Endometrial microvascular endothelial cells (primary cell): Measurements from ENCODE around the gene AIF1. TPM values are rescaled to one million over a fixed set of nuclear protein-coding genes. Genes with fewer than 3 reads are reported as not detected.

Experiments
- in situ Hi-C: cut with HindIII; loops from 2 replicates; pipeline ENCODE4 v1.10.0; 2017; ENCODE audit warnings: low sequenced_read_pairs, low pct_unique_long_range_greater_than_20kb; ENCODE audit errors: inconsistent ontology term
- total RNA-seq: library from RNA; depleted of rRNA; stranded (reverse); fragments of >200 nt; gene quantifications from one replicate; pipeline ENCODE4 v1.2.3, GENCODE V29; 2015; ENCODE audit errors: inconsistent ontology term

Gene AIF1
- total RNA-seq, 1 donor from 2014 or later = not detected

- in situ Hi-C loops = no loop called here
These were observed 20.0 kb downstream of the AIF1 start for GRCh38 chr6:31634969-31635575.

DNA sequence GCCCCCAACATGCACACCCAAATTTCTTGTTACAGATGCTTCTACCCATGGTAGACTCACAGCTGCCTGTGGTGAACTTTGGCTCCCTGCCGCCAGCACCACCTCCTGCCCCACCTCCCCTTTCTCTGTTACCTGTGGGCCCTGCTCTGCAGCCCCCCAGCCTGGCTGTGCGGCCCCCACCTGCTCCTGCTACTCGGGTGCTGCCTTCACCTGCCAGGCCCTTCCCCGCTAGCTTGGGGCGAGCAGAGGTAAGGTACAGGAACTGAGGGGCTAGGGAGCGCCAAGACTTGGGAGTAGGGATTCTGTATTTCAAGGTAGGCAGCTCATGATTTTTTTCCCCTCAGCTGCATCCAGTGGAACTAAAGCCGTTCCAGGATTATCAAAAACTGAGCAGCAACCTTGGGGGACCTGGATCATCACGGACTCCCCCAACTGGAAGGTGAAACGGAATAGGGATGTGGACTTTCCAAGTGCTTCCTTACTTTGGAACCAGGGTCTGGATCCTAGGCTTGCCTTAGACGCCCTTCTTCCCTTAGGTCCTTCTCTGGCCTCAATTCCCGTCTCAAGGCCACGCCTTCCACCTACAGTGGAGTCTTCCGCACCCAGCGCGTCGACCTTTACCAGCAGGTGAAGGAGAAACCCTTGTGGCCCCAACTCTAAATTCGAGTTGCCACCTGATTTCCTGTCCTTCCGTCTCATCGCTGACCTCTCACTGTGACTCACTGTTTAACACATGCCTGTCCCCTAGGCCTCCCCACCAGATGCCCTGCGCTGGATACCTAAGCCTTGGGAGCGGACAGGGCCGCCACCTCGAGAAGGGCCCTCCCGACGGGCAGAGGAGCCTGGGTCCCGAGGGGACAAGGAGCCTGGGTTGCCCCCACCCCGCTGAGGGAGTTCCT is 21.9 kb downstream of the AIF1 start:
- in situ Hi-C loops = no loop called here

DNA sequence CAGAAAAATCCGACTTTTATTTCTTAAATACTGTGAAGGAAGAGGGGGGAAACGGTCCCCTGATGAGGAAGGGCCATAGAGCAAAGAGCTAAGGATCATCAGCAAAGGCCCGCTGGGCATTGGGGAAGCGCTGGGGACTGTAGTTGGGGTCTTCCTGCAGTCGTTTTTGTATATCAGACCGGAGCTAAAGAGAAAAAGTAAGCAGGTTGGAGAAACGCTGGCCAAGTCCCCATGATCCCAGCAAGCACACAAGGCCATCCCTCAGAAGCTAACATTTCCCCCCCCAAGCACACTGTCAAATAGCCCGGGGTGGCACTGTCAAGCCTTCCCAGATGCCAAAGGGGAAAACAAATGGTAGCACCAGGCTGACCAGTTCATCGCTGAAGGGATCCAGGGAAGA is 24.0 kb downstream of the AIF1 start:
- in situ Hi-C loops = no loop called here

DNA sequence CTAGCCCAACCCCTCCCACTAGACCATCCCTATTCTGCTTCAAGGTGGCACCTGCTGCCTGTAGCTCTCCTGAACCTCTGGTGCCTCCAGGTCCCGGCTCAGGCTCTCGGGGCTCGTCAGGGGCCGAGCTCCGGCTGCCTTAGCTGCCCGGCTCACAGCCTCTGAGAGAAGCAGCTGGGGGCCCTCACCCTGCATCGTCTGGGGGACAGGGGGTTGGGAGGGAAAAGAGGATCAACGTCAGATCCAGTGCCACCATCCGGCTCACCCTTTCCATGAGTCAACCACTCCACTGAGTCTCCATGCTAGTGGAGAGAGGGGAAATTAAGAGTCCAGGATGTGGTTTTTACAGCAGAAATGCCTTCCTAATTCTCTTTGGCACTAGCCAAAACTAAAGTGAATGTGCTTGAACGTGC is 24.4 kb downstream of the AIF1 start:
- in situ Hi-C loops = no loop called here

GRCh38 chr6:31640612-31641011 is 25.6 kb downstream of the AIF1 start:
- in situ Hi-C loops = no loop called here

DNA sequence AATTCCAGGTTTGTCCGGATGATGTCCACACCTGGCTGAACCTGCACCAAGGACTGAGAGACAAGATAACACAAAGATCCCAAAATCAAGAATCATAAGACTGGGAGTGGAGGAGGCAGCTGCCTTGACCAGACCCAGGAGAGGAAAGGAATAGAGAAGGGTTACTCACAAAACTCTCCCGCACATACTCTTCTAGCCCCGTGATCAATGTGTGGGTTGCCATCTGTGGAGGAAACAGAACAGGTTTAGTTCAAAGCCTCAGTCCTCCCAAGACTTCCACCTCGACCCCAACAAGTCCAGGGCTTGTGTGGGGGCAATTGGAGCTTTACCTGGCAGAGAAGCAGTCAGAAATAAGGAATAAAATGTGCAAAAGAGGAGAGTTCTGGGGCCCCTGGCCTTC is 26.3 kb downstream of the AIF1 start:
- in situ Hi-C loops = no loop called here

DNA sequence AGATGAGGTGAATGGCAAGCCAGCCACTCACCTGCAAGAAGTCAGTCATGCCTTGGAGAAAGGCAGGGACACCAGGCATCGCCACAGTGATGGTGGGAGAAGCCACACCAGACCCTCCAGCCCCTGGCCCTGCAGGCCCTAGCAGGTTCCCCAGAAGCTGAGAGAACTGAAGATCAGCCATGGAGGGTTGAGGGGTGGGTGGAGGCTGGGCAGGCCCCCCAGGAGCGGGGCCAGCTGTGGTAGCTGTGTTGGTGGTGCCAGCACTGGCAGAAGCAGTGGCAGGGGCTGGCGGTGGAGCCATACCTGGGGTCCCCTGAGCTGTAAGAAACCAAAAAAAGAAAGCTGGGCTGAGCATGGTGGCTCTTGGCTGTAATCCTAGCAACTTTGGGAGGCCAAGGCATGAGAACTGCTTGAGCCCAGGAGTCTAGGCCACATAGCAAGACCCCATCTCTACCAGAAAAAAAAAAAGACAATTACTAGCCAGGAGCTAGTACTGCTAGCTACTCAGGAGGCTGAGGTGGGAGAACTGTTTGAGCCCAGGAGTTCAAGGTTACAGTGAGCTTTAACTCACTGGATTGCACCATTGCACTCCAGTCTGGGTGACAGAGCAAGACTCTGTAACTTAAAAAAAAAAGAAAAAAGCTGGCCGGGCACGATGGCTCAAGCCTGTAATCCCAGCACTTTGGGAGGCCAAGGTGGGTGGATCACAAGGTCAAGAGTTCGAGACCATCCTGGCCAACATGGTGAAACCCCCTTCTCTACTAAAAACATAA is 27.9 kb downstream of the AIF1 start:
- in situ Hi-C loops = no loop called here

DNA sequence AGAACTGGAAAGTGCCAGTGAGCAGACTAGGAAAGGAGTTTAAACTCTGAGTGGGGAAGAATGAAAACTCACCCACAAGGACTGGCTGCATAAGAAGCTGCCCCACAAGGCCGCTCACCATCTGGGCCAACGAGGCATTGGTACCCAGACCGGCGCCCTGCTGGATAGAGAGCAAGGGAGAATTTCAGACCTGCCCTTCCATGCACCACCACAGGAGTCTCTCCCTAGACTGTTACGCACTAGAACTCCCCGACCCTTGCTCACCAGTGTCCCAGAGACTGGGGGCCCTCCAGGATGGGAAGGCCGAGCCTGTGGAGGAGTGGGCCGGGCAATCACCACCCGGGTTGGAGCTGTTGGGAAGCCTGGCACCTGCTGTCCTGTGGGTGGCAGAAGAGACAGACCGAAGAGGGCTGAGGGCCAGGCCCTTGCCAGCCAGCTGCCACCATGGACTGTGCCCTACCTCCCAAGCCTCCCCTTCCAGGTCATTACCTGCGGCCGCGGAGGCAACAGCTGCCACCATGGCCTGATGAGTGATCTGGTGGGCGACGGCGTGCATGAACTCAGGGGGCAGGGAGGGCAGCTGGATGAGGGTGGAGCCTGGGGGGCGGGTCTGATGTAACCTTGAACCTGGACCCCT is 28.9 kb downstream of the AIF1 start:
- in situ Hi-C loops = no loop called here

- in situ Hi-C loops = no loop called here
These were observed 30.3 kb downstream of the AIF1 start for GRCh38 chr6:31645325-31645724.

- in situ Hi-C loops = no loop called here
These were observed 36.7 kb downstream of the AIF1 start for GRCh38 chr6:31651602-31652191.

GRCh38 chr6:31652925-31653724 is 38.1 kb downstream of the AIF1 start:
- in situ Hi-C loops = no loop called here

DNA sequence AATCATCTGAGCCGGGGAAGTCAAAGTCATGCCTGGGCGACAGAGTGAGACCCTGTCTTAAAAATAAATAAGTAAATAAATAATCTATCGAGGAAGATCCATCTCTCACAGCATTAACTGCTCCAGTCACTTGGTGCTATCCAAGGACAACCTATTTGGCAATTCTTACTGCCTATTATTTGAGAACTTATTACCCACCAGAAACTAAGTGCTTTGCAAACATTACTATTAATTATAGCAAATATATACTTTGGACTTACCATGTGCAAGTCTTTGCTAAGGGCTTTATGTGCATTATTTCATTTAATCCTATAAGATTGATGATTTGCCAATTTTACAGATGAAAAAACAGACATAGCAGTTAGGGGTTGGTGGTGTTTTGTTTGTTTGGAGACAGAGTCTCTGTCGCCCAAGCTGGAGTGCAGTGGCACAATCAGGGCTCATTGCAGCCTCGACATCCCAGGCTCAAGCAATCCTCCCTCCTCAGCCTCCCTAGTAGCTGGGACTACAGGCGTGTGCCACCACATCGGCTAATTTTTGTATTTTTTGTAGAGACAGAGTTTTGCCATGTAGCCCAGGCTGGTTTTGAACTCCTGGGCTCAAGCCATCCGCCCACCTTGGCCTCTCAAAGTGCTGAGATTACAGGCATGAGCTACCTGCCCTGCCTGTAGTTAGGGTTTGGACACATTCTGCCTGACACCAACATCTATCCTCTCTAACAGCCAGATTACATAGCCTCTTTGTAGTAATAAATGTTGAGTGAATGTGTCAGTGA is 39.7 kb downstream of the AIF1 start:
- in situ Hi-C loops = no loop called here

DNA sequence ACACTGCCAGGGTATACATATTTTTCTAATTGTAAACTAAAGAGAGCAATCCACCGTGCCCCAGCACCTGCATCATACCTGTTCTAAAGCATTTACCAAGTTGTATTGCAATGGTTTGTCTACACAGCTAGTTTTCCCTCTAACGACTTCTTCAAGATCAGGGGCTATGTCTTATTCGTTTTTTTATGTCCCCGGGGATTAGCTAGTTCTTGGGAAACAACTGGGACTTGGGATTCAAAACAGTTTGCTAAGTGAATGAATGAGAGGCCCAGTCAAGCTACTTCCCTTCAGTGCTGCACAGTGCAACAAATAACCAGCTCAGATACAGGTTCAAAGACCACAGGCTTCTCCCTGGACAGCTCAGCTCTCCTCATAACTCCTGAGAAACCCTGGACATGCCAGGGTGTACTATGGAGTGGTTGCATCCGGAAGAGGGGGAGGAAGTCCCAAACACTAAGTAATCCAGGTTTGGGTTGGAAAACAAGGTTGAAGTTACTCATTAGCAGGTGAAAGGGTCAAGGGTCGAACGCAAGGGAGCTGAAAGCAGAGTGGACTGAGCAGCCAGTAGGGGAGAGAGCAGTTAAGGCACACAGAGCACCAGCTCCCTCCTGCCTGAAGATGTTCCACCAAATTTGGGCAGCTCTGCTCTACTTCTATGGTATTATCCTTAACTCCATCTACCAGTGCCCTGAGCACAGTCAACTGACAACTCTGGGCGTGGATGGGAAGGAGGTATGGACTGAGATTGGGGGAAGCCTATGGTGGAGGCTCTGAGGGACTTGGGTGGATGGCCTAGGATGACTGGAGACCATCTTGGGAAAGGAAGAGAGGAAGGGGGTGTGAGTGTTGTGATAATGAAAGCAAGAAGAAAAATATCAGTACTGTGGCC is 40.6 kb downstream of the AIF1 start, which contains the start of gene APOM:
TSS of gene APOM (plus strand) at position 546 of the 889 bp plus-strand sequence. CDS start at position 619, 73 bp downstream.
- in situ Hi-C loops = no loop called here

GRCh38 chr6:31657406-31658157 is 42.5 kb downstream of the AIF1 start:
- in situ Hi-C loops = no loop called here

DNA sequence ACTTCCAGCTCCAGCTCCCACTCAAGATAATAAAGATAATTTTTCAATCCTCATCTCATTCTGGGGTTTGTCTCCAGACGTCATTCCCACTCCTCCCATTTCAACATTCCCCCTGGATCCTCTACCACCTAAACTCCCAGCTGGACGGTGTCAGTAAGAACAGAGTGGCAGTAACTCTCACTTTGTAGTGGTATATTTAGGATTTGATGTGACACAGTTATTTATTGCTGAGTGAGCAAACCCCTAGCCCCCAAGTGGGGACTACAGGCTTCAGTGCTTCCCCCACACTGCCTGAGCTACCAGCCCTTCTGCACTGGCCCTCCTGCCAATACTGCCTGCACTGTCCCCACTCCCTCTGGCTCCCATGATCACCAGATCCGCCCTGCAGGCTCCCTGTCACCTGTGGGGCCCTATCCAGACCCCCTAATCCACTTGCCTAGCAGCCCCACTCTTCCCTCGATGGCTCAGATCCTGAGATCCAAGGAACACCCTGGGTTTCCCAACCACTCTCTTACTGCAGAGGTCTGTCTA is 43.2 kb downstream of the AIF1 start:
- in situ Hi-C loops = no loop called here
